ENCODE measurements around the gene DCTN3. TPM values are rescaled to one million over a fixed set of nuclear protein-coding genes. Genes with fewer than 3 reads are reported as not detected.

The DCTN3 gene
- total and polyA plus RNA-seq, 2 experiments from 2014 or later: 79.8 to 172 TPM

DNA sequence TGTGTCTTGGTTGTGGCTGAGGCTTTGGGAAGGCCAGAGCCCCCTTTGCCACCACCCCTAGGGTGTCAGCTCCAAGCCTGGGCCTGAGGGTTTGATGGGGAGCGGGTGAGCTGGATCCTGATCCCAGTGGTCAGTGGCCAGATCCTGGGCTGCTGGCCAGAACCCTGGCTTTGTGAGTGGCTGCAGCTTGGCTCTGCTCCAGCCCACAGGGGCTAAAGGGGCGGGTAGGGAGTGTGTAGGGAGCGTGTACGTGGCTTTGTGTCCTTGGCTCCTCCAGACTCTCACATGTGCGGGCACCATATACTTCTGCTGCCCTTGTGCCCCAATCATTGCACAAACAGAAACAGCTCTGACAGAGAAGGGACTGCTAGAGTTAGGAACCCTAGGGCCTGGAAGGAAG, 30.5 kb upstream of the DCTN3 start:
- H3K27ac ChIP-seq: peak overlapping the region; percentile 81

DNA sequence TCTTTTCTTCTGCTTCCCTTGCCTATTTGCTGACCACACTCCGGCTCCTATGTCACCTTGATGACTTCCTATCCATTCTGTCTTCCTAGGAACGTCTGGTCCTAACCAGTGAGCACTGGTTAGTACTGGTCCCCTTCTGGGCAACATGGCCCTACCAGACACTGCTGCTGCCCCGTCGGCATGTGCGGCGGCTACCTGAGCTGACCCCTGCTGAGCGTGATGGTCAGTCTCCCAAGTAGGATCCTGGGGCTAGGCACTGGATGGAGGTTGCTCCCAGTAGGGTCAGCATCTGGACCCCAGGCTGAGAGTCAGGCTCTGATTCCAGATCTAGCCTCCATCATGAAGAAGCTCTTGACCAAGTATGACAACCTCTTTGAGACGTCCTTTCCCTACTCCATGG, 28.4 kb upstream of the DCTN3 start:
- H3K4me3 ChIP-seq: no peak overlapping the region
- TF ChIP-seq, protein P1, sequence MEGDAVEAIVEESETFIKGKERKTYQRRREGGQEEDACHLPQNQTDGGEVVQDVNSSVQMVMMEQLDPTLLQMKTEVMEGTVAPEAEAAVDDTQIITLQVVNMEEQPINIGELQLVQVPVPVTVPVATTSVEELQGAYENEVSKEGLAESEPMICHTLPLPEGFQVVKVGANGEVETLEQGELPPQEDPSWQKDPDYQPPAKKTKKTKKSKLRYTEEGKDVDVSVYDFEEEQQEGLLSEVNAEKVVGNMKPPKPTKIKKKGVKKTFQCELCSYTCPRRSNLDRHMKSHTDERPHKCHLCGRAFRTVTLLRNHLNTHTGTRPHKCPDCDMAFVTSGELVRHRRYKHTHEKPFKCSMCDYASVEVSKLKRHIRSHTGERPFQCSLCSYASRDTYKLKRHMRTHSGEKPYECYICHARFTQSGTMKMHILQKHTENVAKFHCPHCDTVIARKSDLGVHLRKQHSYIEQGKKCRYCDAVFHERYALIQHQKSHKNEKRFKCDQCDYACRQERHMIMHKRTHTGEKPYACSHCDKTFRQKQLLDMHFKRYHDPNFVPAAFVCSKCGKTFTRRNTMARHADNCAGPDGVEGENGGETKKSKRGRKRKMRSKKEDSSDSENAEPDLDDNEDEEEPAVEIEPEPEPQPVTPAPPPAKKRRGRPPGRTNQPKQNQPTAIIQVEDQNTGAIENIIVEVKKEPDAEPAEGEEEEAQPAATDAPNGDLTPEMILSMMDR (IDR thresholded peaks at IDR 0.05; ENCODE audit: low read depth, low read length): no peak

More for the DNA sequence above, 30.5 kb upstream of the DCTN3 start:
- Histone ChIP-seq H3K36me3 (peaks cover 18% of the 10 kb centered on the region), H3K4me1 (ENCODE audit: low read depth) (peaks cover 49% of the 10 kb centered on the region), H3K9me3 (ENCODE audit: low read depth) (no peaks in the 10 kb centered on the region), H3K27me3 (no peaks in the 10 kb centered on the region), H3K4me3 (no peak overlapping the region)
- DNase-seq (ENCODE audit: low read depth in 1 of 2, low spot score in 1 of 2): peak in 1 of 2 donors; percentile 80
- TF ChIP-seq, protein P1 (IDR thresholded peaks at IDR 0.05; ENCODE audit: low read depth, low read length): no peak

DNA sequence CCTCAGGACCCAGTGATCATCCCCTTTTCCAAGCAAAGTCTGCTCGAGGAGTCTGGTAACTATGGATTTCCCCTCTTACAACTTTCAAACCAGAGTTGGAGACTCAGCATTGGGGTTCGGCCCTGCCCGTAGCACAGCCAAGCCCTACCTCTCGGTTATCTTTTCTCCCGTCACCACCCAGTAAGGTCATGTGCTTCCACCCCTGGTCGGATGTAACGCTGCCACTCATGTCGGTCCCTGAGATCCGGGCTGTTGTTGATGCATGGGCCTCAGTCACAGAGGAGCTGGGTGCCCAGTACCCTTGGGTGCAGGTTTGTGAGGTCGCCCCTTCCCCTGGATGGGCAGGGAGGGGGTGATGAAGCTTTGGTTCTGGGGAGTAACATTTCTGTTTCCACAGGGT, 27.4 kb upstream of the DCTN3 start:
- DNase-seq (ENCODE audit: low read depth in 1 of 2, low spot score in 1 of 2): no peak
- Histone ChIP-seq H3K9me3 (ENCODE audit: low read depth) (no peaks in the 10 kb centered on the region), H3K4me3 (peak overlapping the region; percentile 61), H3K27ac (peak overlapping the region; percentile 95), H3K4me1 (ENCODE audit: low read depth) (peaks cover 25% of the 10 kb centered on the region), H3K27me3 (no peaks in the 10 kb centered on the region), H3K36me3 (peaks cover 18% of the 10 kb centered on the region)
- TF ChIP-seq, protein P1 (IDR thresholded peaks at IDR 0.05; ENCODE audit: low read depth, low read length): no peak

More for the DNA sequence above, 28.4 kb upstream of the DCTN3 start:
- H3K27me3 ChIP-seq: no peaks in the 10 kb centered on the region
- no peaks in the 10 kb centered on the region for H3K9me3 ChIP-seq (ENCODE audit: low read depth)
- no peak overlapping the region for H3K27ac ChIP-seq
- H3K36me3 ChIP-seq: peaks cover 18% of the 10 kb centered on the region
- peaks cover 35% of the 10 kb centered on the region for H3K4me1 ChIP-seq (ENCODE audit: low read depth)
- DNase-seq (ENCODE audit: low read depth in 1 of 2, low spot score in 1 of 2): no peak

DNA sequence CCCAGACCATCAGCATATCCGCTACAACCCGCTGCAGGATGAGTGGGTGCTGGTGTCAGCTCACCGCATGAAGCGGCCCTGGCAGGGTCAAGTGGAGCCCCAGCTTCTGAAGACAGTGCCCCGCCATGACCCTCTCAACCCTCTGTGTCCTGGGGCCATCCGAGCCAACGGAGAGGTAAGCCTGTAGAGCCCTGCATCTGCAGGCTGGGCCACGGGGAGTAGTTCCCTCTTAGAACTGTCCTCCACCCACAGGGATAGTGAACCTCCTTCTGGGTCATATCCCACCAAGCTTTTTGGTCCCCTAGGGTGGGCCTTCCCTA, 26.7 kb upstream of the DCTN3 start:
- Histone ChIP-seq H3K27me3 (no peaks in the 10 kb centered on the region), H3K4me3 (peak overlapping the region; percentile 61), H3K4me1 (ENCODE audit: low read depth) (peaks cover 21% of the 10 kb centered on the region), H3K9me3 (ENCODE audit: low read depth) (no peaks in the 10 kb centered on the region), H3K27ac (peak overlapping the region; percentile 95), H3K36me3 (peaks cover 18% of the 10 kb centered on the region)
- TF ChIP-seq, protein P1 (IDR thresholded peaks at IDR 0.05; ENCODE audit: low read depth, low read length): no peak
- DNase-seq (ENCODE audit: low read depth in 1 of 2, low spot score in 1 of 2): no peak

DNA sequence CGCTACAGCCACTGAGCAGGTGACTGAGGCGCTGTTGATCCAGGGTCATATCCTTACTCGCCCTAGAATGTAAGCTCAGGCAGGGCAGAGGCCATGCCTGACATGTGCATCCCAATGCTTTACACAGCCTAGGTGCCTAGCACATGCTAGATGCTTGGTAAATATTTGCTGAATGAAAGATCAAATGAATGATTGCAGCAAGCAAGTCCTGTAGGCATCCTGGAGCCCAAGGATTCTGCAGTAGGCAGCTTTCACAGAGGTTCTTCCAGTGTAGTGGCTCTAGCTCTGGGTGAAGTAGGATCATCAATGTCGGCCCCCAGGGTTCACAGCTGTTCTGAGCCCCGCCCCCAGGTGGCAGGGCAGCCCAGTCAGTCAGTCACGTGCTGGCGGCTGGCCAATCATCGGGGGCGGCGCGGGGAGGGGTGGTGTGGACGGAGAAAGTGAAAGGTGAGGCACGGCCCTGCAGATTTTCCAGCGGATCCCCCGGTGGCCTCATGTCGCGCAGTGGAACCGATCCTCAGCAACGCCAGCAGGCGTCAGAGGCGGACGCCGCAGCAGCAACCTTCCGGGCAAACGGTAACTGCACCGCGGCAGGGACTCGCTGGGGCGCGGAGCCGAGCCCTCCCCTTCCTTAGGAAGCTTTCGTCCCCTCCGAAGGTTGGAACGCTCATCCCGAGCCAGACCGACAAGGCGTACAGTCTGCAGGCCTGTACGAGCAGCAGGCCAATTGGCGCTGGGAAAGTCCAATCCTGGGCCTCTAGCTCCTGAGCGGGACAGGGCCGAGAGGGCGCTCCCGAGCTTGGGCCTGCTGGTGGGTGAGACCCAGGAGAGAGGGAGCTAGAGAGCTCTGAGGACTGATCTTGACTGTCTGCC, 26.2 kb upstream of the DCTN3 start, which contains the start of gene GALT:
Gene GALT (plus strand): TSS at position 465 of the 873 bp plus-strand sequence. CDS start 30 bp downstream, at position 495.
- TF ChIP-seq, protein P1 (IDR thresholded peaks at IDR 0.05; ENCODE audit: low read depth, low read length): peak; percentile 60
- Histone ChIP-seq H3K4me3 (peak within 1 kb of the TSS; percentile 61), H3K36me3 (peaks cover 18% of the 10 kb centered on the region), H3K4me1 (ENCODE audit: low read depth) (peaks cover 18% of the 10 kb centered on the region), H3K27me3 (no peaks in the 10 kb centered on the region), H3K27ac (peak within 1 kb of the TSS; percentile 95), H3K9me3 (ENCODE audit: low read depth) (no peaks in the 10 kb centered on the region)
- DNase-seq (ENCODE audit: low read depth in 1 of 2, low spot score in 1 of 2): peak; percentile 88 to 94
